HL-60 (cell line): ENCODE data around the gene TSPAN18.

Experiments
- GABPA ChIP-seq: IDR thresholded peaks from 2 replicates; pipeline ENCODE4 v1.6.1; 2012; ENCODE audit warnings: low read depth
- POLR2AphosphoS5 ChIP-seq: IDR thresholded peaks from 2 replicates; pipeline ENCODE4 v1.6.1; 2012; ENCODE audit warnings: low read depth
- SPI1 ChIP-seq: IDR thresholded peaks from 2 replicates; pipeline ENCODE4 v1.6.1; 2012; ENCODE audit warnings: low read depth, mild to moderate bottlenecking, borderline replicate concordance
- TF ChIP-seq, protein P1 (sequence below): IDR thresholded peaks from one replicate; pipeline ENCODE4 v1.5.1; 2011; ENCODE audit warnings: low read length, control low read depth, inconsistent platforms; ENCODE audit not compliant: insufficient read depth
- TF ChIP-seq, protein P2 (sequence below): IDR thresholded peaks from 2 replicates; pipeline ENCODE4 v1.6.1; 2012; ENCODE audit warnings: low read depth; ENCODE audit not compliant: insufficient replicate concordance

DNA sequence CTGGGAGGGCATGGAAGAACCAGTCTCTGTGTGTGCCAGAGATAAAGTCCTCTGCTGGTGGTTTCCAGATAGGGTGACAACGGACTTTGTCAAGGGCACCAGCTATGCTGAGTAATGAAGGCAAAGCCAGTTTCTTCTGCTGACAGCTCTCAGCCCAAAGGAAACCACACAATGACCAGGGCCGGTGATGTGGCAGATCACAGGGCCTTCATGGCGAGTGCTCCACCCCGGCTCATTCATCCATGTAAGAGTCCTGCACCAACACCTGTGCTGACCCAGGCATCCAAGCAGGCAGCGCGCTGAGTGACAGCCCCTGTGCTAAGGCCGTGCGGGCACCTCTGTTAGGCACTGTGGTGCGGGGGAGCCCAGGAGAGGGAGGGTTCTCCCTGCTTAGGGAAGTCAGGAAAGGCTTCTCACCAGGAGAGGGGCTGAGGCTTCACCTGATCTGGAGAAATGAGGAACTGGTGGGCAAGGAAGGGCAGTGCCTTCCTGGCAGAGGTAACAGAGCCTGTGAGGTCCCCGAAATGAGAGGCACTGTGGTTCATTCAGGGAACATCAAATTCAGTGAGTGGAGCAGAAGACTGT is 190.1 kb downstream of the TSPAN18 start:
- TF ChIP-seq, protein P1, sequence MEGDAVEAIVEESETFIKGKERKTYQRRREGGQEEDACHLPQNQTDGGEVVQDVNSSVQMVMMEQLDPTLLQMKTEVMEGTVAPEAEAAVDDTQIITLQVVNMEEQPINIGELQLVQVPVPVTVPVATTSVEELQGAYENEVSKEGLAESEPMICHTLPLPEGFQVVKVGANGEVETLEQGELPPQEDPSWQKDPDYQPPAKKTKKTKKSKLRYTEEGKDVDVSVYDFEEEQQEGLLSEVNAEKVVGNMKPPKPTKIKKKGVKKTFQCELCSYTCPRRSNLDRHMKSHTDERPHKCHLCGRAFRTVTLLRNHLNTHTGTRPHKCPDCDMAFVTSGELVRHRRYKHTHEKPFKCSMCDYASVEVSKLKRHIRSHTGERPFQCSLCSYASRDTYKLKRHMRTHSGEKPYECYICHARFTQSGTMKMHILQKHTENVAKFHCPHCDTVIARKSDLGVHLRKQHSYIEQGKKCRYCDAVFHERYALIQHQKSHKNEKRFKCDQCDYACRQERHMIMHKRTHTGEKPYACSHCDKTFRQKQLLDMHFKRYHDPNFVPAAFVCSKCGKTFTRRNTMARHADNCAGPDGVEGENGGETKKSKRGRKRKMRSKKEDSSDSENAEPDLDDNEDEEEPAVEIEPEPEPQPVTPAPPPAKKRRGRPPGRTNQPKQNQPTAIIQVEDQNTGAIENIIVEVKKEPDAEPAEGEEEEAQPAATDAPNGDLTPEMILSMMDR: no peak
- TF ChIP-seq POLR2AphosphoS5: no peak
- TF ChIP-seq, protein P2, sequence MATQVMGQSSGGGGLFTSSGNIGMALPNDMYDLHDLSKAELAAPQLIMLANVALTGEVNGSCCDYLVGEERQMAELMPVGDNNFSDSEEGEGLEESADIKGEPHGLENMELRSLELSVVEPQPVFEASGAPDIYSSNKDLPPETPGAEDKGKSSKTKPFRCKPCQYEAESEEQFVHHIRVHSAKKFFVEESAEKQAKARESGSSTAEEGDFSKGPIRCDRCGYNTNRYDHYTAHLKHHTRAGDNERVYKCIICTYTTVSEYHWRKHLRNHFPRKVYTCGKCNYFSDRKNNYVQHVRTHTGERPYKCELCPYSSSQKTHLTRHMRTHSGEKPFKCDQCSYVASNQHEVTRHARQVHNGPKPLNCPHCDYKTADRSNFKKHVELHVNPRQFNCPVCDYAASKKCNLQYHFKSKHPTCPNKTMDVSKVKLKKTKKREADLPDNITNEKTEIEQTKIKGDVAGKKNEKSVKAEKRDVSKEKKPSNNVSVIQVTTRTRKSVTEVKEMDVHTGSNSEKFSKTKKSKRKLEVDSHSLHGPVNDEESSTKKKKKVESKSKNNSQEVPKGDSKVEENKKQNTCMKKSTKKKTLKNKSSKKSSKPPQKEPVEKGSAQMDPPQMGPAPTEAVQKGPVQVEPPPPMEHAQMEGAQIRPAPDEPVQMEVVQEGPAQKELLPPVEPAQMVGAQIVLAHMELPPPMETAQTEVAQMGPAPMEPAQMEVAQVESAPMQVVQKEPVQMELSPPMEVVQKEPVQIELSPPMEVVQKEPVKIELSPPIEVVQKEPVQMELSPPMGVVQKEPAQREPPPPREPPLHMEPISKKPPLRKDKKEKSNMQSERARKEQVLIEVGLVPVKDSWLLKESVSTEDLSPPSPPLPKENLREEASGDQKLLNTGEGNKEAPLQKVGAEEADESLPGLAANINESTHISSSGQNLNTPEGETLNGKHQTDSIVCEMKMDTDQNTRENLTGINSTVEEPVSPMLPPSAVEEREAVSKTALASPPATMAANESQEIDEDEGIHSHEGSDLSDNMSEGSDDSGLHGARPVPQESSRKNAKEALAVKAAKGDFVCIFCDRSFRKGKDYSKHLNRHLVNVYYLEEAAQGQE: no peak
- TF ChIP-seq GABPA: no peak
- TF ChIP-seq SPI1: peak; percentile 61; the same call in 1 of the 2 replicates
